H9 (cell line): Measurements from ENCODE around the gene AGL. TPM values are rescaled to one million over a fixed set of nuclear protein-coding genes. Genes with fewer than 3 reads are reported as not detected.

ENCODE experiments used
- DNase-seq: peaks from one replicate; pipeline ENCODE4 v3.0.0-alpha.2; 2017
- H2AFZ ChIP-seq: one replicate; pipeline ENCODE4 v1.6.1; 2013; ENCODE audit warnings: mild to moderate bottlenecking, low read length, control low read depth, moderate library complexity
- H2AK5ac ChIP-seq: 2 replicates; pipeline ENCODE4 v1.6.1; 2013; ENCODE audit warnings: low read length, control low read depth, mixed read lengths; ENCODE audit not compliant: insufficient read length
- H2BK120ac ChIP-seq: one replicate; pipeline ENCODE4 v1.6.1; 2013; ENCODE audit warnings: low read depth, mild to moderate bottlenecking, low read length, control low read depth, inconsistent platforms; ENCODE audit not compliant: poor library complexity, severe bottlenecking
- H2BK12ac ChIP-seq: 2 replicates; pipeline ENCODE4 v1.6.1; 2013; ENCODE audit warnings: low read length, control low read depth, mixed read lengths, low read depth; ENCODE audit not compliant: insufficient read length
- H2BK15ac ChIP-seq: 2 replicates; pipeline ENCODE4 v1.6.1; 2013; ENCODE audit warnings: low read depth, low read length, control low read depth
- H2BK20ac ChIP-seq: one replicate; pipeline ENCODE4 v1.6.1; 2013; ENCODE audit warnings: low read depth, mild to moderate bottlenecking, low read length, control low read depth, inconsistent platforms; ENCODE audit not compliant: poor library complexity, severe bottlenecking
- H2BK5ac ChIP-seq: 2 replicates; pipeline ENCODE4 v1.6.1; 2013; ENCODE audit warnings: low read length, control low read depth, mixed read lengths; ENCODE audit not compliant: insufficient read length
- H3K14ac ChIP-seq: 2 replicates; pipeline ENCODE4 v1.6.1; 2013; ENCODE audit warnings: low read length, control low read depth; ENCODE audit not compliant: insufficient read depth
- H3K18ac ChIP-seq: 2 replicates; pipeline ENCODE4 v1.6.1; 2013; ENCODE audit warnings: low read depth, mild to moderate bottlenecking, mixed read lengths, low read length, control low read depth; ENCODE audit not compliant: insufficient read length
- H3K23ac ChIP-seq: 2 replicates; pipeline ENCODE4 v1.6.1; 2013; ENCODE audit warnings: low read length, control low read depth, mixed read lengths, low read depth; ENCODE audit not compliant: insufficient read length
- H3K23me2 ChIP-seq: 2 replicates; pipeline ENCODE4 v1.6.1; 2013; ENCODE audit warnings: low read depth, mild to moderate bottlenecking, mixed read lengths, low read length, control low read depth; ENCODE audit not compliant: insufficient read length, poor library complexity, severe bottlenecking
- H3K27ac ChIP-seq: 2 replicates; pipeline ENCODE4 v1.5.1; 2013; ENCODE audit warnings: low read length, control low read depth, mixed read lengths, low read depth; ENCODE audit not compliant: insufficient read length
- H3K27me3 ChIP-seq: 2 replicates; pipeline ENCODE4 v1.6.1; 2013; ENCODE audit warnings: low read length, control low read depth, inconsistent platforms; ENCODE audit not compliant: insufficient read depth
- H3K4ac ChIP-seq: 2 replicates; pipeline ENCODE4 v1.6.1; 2013; ENCODE audit warnings: low read depth, mild to moderate bottlenecking, control low read depth, inconsistent platforms, low read length, moderate library complexity
- H3K4me1 ChIP-seq: 2 replicates; pipeline ENCODE4 v1.6.1; 2013; ENCODE audit warnings: low read length, control low read depth, inconsistent platforms; ENCODE audit not compliant: insufficient read depth
- H3K4me2 ChIP-seq: 2 replicates; pipeline ENCODE4 v1.6.1; 2013; ENCODE audit warnings: low read length, control low read depth, mixed read lengths; ENCODE audit not compliant: insufficient read length, insufficient read depth
- H3K56ac ChIP-seq: 2 replicates; pipeline ENCODE4 v1.6.1; 2013; ENCODE audit warnings: low read depth, mild to moderate bottlenecking, mixed read lengths, low read length, control low read depth; ENCODE audit not compliant: insufficient read length
- H3K79me1 ChIP-seq: 2 replicates; pipeline ENCODE4 v1.6.1; 2013; ENCODE audit warnings: low read depth, mild to moderate bottlenecking, moderate library complexity, low read length, control low read depth, inconsistent platforms; ENCODE audit not compliant: insufficient read depth, poor library complexity, severe bottlenecking
- H3K79me2 ChIP-seq: 2 replicates; pipeline ENCODE4 v1.6.1; 2013; ENCODE audit warnings: low read length, control low read depth, inconsistent platforms; ENCODE audit not compliant: insufficient read depth
- H3K9ac ChIP-seq: 2 replicates; pipeline ENCODE4 v1.6.1; 2013; ENCODE audit warnings: low read length, control low read depth, mixed read lengths; ENCODE audit not compliant: insufficient read length; ENCODE audit errors: extremely low read depth
- H3K9me3 ChIP-seq: one replicate; pipeline ENCODE4 v1.6.1; 2013; ENCODE audit warnings: low read depth, low read length, inconsistent platforms; ENCODE audit not compliant: control insufficient read depth
- H3T11ph ChIP-seq: one replicate; pipeline ENCODE4 v1.6.1; 2013; ENCODE audit warnings: mild to moderate bottlenecking, low read length, control low read depth, inconsistent platforms
- H4K20me1 ChIP-seq: one replicate; pipeline ENCODE4 v1.6.1; 2013; ENCODE audit not compliant: control insufficient read depth, insufficient read length, insufficient read depth
- H4K5ac ChIP-seq: 2 replicates; pipeline ENCODE4 v1.6.1; 2013; ENCODE audit warnings: low read depth, mild to moderate bottlenecking, mixed read lengths, low read length, control low read depth; ENCODE audit not compliant: insufficient read length
- H4K8ac ChIP-seq: replicated peaks from 2 replicates; pipeline ENCODE4 v1.6.1; 2013; ENCODE audit warnings: low read length, control low read depth, mixed read lengths, low read depth; ENCODE audit not compliant: insufficient read length
- H4K91ac ChIP-seq: 2 replicates; pipeline ENCODE4 v1.6.1; 2013; ENCODE audit warnings: low read depth, mild to moderate bottlenecking, moderate library complexity, mixed read lengths, low read length, control low read depth; ENCODE audit not compliant: insufficient read length
- H3K27ac Mint-ChIP-seq, 3 experiments: 2 replicates in 2 of 3; 3 replicates in 1 of 3; pipeline ENCODE4 v1.8.0; 2020 to 2021; ENCODE audit warnings: mixed read lengths in 3 of 3, mild to moderate bottlenecking in 1 of 3, moderate library complexity in 1 of 3
- H3K27me3 Mint-ChIP-seq: 2 replicates; pipeline ENCODE4 v1.8.0; 2021; ENCODE audit warnings: low read depth, mild to moderate bottlenecking, moderate library complexity, mixed read lengths
- H3K36me3 Mint-ChIP-seq, 3 experiments: 2 replicates in 2 of 3; 3 replicates in 1 of 3; pipeline ENCODE4 v1.8.0; 2020 to 2021; ENCODE audit warnings: low read depth in 3 of 3, mixed read lengths in 3 of 3; ENCODE audit not compliant: insufficient read depth in 1 of 3
- H3K4me1 Mint-ChIP-seq, 2 experiments: 2 replicates each; pipeline ENCODE4 v1.8.0; 2020; ENCODE audit warnings: mixed read lengths in 2 of 2
- H3K4me3 Mint-ChIP-seq, 2 experiments: 2 replicates in 1 of 2; 3 replicates in 1 of 2; pipeline ENCODE4 v1.8.0; 2020 to 2021; ENCODE audit warnings: mild to moderate bottlenecking in 2 of 2, mixed read lengths in 2 of 2, moderate library complexity in 1 of 2
- H3K9me3 Mint-ChIP-seq, 2 experiments: 2 replicates in 1 of 2; 3 replicates in 1 of 2; pipeline ENCODE4 v1.8.0; 2020; ENCODE audit warnings: mild to moderate bottlenecking in 2 of 2, mixed read lengths in 2 of 2, moderate library complexity in 1 of 2
- WGBS: extraction: QIAGEN DNeasy Blood & Tissue Kit; methylation state at CpG from one replicate; pipeline ENCODE4 v1.1.7; 2013; ENCODE audit warnings: missing lambda C conversion rate, low lambda C conversion rate, mixed read lengths; ENCODE audit not compliant: insufficient read length; ENCODE audit errors: extremely low coverage; 5-methylcytosine and 5-hydroxymethylcytosine counted together
- total RNA-seq: library from RNA; stranded (reverse); gene quantifications from 2 replicates; pipeline ENCODE4 v1.2.1, GENCODE V29; 2021
- TF ChIP-seq, protein P1 (sequence below): fragments of 200-600 bp; sonication (generic); conservative IDR thresholded peaks from 3 replicates; pipeline ENCODE4 v1.8.0; 2021; ENCODE audit warnings: antibody characterized with exemption, mild to moderate bottlenecking

The AGL gene
- total RNA-seq, 1 experiment from 2014 or later: 24.0 TPM

DNA sequence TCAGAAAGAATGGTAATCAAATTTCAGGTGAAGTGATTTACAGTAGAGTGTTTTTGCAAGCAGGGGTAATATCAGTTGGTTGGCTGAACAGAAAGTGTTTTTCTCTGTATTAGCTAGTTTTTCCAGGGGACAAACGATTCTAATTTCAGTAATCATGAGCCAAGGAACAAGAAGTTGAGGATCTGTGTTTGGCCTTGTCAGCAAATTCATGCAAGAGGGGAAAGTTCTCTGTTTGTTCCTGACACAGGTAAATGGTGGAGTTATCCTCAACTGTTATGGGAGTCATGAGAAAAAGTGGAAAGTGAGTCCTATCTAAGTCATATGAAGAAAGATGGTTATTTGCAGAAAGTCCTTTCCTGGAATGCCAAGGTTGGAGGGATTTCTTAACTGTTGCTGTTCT, 95.0 kb downstream of the AGL start:
- H4K8ac ChIP-seq: no peak overlapping the region
- Mint-ChIP-seq H3K9me3 (no peaks in the 10 kb centered on the region), H3K4me3 (no peak overlapping the region)

More for the DNA sequence above, 95.0 kb downstream of the AGL start:
- no peak overlapping the region for H2BK12ac ChIP-seq
- no peak overlapping the region for H3K18ac ChIP-seq
- H4K5ac ChIP-seq: no peak overlapping the region
- H3T11ph ChIP-seq: no peak overlapping the region
- no peak overlapping the region for H3K27ac Mint-ChIP-seq
- H3K27me3 Mint-ChIP-seq: no peaks in the 10 kb centered on the region; the same call in none of the 2 replicates
- no peak overlapping the region for H2BK15ac ChIP-seq
- DNase-seq: no peak
- no peak overlapping the region for H3K27ac ChIP-seq
- H3K4ac ChIP-seq: no peak overlapping the region
- H3K9me3 ChIP-seq: no peaks in the 10 kb centered on the region
- H3K4me1 ChIP-seq: no peaks in the 10 kb centered on the region
- H3K36me3 Mint-ChIP-seq: no peaks in the 10 kb centered on the region
- H2BK120ac ChIP-seq: no peak overlapping the region
- peaks cover 3 to 4% of the 10 kb centered on the region in 2 experiments; a peak in 1 of 4 replicates for H3K4me1 Mint-ChIP-seq
- no peak overlapping the region for H2AFZ ChIP-seq
- no peak overlapping the region for H2BK20ac ChIP-seq
- no peak overlapping the region for H2AK5ac ChIP-seq
- H4K20me1 ChIP-seq: no peaks in the 10 kb centered on the region
- no CpG with 5 or more reads among the region's 1 CpG for WGBS
- no peaks in the 10 kb centered on the region for H3K23me2 ChIP-seq
- H3K79me2 ChIP-seq: no peaks in the 10 kb centered on the region
- no peak overlapping the region for H4K91ac ChIP-seq
- no peak overlapping the region for H3K56ac ChIP-seq
- no peaks in the 10 kb centered on the region for H3K27me3 ChIP-seq
- no peak overlapping the region for H3K14ac ChIP-seq
- H3K23ac ChIP-seq: no peak overlapping the region
- H2BK5ac ChIP-seq: no peak overlapping the region
- H3K9ac ChIP-seq: no peak overlapping the region
- H3K4me2 ChIP-seq: no peak overlapping the region
- TF ChIP-seq, protein P1, sequence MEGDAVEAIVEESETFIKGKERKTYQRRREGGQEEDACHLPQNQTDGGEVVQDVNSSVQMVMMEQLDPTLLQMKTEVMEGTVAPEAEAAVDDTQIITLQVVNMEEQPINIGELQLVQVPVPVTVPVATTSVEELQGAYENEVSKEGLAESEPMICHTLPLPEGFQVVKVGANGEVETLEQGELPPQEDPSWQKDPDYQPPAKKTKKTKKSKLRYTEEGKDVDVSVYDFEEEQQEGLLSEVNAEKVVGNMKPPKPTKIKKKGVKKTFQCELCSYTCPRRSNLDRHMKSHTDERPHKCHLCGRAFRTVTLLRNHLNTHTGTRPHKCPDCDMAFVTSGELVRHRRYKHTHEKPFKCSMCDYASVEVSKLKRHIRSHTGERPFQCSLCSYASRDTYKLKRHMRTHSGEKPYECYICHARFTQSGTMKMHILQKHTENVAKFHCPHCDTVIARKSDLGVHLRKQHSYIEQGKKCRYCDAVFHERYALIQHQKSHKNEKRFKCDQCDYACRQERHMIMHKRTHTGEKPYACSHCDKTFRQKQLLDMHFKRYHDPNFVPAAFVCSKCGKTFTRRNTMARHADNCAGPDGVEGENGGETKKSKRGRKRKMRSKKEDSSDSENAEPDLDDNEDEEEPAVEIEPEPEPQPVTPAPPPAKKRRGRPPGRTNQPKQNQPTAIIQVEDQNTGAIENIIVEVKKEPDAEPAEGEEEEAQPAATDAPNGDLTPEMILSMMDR: no peak
- H3K79me1 ChIP-seq: no peaks in the 10 kb centered on the region
